HG03342 (cell line): ENCODE results near the gene NCMAP.

ENCODE experiments used
- ATAC-seq: cut with Tn5 transposase; IDR thresholded peaks from one replicate; pipeline ENCODE4 v1.9.1; 2021; ENCODE audit warnings: mild to moderate bottlenecking, moderate library complexity; ENCODE audit not compliant: unreplicated experiment

Gene NCMAP

DNA sequence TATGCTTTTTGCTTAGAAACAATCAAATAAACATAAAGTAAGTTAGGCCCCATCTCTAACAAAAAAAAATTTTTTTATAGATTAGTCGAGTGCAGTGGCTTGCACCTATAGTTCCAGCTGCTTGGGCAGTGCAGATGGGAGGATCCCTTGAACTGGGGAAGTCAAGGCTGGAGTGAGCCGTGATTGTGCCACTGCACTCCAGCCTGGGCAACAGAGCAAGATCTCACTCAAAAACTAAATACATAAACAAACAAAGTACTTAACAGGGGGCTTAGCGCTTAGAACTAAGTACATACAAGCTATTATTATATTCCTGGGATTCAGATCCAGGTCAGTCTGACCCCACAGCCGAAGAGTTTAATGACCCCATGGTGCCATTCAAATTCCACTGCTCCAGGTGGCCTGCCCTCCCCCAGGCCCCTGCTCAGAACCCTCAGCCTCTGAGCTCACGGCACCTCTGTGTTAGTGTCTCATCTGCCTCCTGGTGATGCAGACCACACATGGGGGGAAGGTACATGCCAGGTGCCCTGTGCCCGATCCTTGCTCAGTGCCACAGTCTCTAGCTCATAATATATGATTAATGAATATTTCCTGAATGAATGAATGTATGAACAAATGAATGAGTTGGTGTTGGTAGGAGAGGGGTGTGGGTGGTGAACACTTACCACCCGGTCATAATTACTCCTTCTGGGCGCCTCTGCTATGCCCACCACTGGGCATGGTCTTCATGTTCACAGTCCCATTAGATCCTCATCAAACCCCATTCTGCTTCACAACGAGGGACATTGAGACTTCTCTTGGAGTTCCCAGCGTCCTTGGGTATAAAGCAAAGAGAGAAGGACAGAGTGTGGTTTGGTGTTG, 14.6 kb downstream of the NCMAP start:
- no peak for ATAC-seq

DNA sequence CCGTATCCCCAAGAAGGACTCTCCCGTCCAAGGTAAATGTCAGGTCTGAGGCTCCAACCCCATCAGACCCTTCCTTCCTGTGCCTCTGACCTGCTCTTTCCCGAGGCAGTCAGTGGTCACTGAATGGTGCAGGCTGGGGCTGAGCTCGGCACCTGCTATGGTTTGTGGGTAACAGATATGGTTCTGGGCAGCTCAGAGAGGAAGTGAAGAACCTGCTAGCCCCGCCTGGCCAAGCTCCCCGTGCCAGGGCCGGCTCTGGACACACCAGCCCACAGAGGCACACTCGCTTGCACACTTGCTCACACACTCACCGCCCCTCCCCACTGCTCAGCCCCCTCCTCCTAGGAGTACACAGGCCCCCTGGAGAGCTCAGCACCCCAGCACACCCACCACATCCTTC, 16.4 kb downstream of the NCMAP start:
- ATAC-seq = no peak

DNA sequence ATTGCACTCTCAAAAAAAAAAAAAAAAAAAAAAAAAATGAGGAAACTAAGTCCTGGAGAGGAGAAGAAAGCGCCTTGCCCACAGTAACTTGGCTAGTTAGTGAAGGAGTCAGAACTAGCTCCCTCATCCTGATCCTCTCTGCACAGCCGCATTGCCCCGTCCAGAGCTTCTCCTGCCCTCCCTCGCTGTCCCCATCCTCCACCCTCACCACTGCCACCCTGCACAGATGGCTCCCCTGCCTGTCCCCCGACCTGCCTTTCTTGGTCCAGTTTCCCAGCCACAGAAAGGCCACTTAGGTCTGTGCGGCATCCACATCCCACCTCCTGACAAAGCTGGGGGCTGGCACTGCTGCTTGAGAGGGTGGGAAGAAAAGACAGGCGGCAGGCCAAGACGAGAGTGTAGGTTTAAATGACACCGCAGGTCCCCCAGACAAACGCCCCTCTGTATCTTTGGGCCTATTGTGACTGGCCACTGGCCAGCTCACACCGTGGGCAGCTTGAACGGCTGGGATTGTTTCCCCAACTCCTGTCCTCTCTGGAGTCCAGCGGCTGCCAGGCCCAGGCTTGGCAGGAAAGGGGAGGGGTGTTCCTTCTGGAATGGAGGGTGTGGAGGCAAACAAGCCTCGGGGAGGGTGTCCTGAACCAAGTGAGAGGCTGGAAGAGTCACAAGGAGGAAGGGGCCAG, 20.2 kb downstream of the NCMAP start:
- no peak for ATAC-seq

DNA sequence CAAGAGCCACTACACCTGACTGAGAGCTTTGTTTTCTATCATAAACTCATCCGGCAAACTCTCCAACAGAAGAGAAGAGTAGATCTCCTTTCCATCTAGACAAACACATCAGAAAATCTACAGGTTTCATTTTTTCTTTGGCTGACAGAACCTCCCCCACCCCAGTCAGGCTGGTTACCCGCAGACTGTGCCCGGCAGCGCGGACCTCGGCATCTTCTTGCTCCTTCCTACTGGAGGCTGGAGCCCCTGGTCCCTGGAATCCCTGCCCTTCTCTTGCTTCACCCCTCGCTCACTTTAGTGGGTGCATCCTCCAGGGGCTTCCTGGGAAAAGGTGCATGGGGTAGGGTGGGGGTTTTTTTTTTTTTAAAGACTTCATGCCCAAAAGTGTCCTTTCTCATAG, 23.0 kb downstream of the NCMAP start:
- no peak for ATAC-seq

DNA sequence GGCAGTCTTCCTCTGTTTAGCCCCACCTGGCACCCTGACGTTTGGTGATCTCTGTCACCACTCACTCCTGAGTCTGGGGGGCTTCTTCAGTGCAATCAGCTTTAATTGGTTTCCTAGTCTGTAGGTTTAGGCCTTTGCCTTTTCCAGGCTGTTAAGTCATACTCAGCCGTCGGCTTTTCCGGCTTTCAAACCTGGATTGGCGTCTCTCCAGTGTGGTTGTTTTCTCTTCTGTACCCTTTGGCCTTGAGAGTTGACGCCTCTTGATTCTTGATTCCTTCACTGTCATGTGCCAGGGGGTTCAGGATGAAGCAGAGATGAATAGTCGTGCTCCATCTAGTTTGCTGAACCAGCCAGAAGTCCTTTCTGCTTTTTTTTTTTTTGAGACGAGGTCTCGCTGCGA, 24.9 kb downstream of the NCMAP start:
- no peak for ATAC-seq

DNA sequence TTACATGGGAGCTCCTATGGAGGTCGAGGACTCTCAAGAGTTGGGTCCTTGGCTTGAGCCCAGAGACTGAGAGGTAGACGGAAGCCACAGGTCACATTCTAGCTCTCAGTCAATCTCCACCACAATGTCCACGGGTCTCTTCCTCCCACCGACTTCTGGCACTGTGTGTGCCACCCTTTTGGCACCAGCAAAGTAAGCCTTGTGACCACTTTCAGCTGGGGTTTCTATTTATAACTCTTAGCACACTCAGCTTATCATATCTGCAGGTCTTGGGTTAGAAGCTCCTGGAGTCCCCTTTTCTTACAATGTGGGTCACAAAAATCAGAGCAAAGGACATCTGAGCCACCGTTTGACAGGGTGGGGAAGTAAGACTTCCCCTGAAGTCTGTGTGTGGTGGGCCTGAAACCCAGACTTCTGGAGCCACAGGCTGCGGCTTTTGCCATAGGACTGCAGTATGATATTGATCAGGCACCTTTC, 28.3 kb downstream of the NCMAP start:
- ATAC-seq = no peak

DNA sequence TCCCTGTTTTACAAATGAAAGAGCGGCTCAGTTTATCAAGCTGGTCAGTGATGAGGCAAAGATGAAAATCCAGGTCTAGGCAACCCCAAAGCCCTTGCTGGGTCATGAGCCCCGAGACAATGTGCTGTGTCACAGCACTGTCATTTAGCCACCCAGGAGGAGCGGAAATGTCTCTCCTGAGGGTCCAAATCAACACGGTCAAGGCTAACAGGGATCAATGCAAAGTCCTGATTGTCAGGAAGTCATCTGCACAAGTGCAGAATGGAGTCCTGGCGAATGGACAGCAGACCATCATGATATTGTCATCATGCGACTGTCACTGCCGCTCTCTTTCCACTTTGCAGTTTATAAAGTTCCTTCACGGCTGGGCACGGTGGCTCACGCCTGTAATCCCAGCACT, 30.2 kb downstream of the NCMAP start:
- no peak for ATAC-seq

DNA sequence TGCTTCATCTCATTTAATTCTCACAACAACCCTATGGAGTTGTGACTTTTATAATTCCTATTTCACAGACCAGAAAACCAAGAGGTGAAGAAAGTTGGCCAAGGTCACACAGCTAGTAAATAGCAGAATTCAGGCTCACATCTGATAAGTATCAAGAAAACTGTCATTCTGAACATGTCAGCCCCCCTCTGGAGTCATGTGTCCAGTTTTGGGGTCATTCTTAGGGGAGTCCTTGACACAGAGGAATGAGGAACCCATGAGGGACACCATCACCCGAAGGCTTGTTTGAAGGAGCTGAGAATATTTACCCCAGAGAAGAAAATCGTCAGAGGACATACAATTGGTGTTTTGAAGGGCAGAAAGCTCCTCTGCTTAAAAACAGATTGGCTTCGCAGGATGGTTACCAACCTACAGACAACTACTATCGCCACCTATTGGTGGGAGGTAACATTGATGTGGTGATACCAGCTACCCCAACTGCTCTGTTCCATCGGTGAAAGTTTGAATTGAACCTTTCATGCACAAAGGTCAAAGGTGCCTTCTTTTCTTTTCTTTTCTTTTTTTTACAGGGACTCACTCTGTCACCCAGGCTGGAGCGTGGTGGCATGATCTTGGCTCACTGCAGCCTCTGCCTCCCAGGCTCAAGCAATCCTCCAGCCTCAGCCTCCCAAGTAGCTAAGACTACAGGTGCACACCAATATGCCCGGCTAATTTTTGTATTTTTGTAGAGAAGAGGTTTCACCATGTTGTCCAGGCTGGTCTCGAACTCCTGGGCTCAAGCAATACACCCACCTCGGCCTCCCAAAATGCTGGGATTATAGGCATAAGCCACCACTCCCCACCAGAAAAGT, 31.3 kb downstream of the NCMAP start:
- ATAC-seq = no peak

DNA sequence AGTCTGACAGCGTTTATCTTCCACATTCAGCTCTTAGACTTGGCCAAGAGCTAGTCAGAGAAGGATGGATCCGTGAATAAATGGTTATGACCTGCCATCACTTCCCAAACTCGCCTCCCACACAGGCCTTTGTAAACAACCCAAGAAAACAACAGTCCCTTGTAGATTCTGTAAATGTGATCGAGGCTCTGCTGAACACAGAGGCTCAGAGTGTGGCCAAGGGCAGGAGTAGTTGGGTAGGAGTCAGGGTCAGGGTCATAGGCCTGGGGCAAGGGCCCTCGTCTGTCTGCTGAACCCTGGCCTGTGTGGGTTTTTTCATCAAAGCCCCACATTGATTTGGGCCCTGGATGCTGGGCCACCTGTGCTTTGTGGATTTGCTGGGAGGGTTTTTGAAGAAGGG, 32.7 kb downstream of the NCMAP start:
- ATAC-seq = no peak

DNA sequence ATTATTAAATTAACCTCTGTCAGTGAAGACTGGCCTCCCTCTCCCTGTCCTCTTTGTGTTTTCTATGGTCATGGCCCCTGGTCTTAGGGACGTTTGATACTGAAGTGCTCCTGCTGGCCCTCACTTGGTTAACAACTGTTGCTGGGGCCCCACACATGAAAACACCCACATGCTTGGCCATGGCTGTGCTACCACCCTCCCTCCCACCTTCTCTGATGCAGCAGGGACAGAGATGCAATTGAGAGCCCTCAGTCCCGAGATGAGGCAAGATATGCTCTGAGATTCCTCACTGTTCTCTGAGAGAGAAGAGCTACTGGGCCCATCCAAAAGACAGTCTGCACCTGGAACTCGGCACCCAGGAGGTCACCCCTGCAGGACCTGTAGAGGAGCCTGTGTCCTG, 33.3 kb downstream of the NCMAP start:
- no peak for ATAC-seq

DNA sequence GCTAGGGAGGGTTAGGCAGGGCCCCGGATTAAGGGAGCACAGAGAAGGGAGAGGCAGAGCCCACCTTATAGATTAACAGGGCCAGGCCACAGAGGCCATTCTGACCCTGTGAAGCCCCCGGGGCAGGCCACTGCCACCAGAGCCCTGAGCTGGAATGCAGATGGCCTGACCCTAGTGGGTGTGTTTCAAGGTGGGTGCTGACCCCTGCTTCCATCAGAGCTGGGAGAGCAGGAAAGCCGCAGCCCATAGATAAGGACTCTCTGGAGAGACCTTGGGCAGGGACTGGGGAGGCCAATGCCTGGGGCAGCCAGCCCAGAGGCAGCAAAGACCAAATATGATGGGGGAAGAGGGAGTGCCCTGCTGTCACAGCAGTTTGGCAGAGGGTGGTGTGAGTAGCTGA, 35.9 kb downstream of the NCMAP start:
- ATAC-seq = no peak

DNA sequence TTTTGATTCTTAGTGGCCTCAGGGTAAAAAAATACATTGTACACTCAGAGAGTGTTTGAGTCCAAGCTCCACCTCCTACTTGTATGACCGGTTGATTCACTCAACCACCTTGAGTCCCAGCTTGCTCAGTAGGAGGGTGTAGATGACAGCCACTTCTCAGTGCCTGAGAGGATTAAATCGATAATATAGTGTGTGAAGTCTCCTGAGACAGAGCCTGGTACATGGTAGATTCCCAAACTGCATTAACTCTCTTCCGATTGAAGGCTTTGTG, 38.4 kb downstream of the NCMAP start:
- no peak for ATAC-seq

DNA sequence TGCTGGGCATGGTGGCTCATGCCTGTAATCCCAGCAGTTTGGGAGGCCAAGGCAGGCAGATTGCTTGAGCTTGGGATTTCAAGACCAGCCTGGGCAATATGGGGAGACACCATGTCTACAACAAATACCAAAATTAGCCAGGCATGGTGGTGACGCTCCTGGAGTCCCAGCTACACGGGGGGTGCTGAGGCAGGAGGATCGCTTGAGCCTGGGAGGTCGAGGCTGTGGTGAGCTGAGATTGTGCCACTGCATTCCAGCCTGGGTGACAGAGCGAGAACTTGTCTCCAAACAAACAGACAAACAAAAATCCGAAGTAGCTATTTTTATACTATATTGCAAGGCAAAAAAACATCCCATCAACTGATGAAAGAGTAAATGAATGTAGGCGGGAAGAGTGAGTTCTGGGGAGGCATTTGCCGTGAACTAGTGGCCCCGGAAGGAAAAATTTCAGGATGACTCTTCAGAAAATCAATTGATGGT, 40.6 kb downstream of the NCMAP start:
- no peak for ATAC-seq

DNA sequence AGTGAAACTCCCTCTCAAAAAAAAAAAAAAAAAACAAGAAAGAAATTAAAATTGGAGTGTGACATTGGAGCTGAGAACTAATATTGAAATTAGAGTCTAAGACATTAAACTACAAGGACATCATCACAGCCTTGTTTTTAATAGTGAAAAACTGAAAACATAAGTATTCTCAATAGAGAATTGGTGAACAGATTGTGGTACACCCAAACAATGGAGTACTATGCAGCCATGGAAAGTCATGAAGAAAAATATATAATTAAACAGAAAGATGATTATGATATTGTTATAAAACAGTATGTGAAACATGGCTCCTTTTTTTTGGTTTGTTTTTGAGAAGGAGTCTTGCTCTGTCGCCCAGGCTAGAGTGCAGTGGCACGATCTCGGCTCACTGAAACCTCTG, 43.4 kb downstream of the NCMAP start:
- no peak for ATAC-seq

DNA sequence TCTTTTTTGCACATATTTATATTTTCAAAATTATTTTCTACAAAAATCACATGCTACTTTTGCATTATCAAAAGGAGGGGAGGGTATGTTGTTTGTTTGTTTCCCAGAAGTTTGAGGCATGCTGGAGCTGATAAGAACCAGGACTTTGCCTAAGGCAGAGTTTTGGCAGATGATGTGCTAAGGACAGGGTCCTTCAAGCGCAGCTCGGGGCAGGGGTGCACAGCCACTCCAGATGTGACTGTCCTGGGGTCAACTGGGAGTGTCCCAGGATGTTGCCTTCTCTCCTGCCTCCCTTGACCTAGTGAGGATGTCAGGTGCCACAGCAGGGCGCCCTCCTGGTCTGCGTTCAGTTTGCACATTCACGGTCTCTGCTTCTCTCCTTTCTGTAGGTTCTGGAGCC, 44.7 kb downstream of the NCMAP start:
- no peak for ATAC-seq

DNA sequence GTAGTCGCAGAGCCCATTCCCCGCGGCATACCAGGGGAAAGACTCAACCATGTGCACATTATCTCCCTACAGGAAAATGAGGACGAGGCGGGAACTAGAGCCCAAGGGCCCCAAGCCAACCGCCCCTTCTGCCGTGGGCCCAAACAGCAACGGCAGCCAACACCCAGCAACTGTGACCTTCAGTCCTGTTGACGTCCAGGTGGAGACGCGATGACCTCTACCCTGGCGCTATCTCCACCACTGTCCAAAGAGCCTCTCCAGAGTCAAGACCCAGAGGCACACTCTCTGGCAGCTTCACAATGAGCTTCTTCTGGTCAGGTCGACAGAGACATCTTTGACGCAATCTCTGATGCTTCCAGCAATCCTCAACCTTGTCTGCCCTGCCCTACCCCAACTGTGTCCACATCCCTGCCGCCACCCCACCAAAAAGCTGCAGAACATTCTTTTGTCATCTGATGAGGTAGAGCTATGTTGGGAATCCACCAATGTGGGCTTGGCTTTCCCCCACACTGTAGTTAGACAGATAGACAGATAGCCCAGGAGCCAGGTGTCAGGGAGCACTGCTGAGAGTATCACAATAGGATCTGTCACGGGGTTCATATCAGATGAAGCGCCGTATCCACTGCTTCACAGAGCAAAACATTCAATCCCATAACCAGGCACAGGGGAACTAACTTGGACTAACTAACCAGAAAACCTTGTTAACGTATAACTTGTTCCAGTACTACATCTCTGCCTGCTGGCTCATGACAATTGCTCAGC, 49.8 kb downstream of the NCMAP start:
- ATAC-seq = no peak

DNA sequence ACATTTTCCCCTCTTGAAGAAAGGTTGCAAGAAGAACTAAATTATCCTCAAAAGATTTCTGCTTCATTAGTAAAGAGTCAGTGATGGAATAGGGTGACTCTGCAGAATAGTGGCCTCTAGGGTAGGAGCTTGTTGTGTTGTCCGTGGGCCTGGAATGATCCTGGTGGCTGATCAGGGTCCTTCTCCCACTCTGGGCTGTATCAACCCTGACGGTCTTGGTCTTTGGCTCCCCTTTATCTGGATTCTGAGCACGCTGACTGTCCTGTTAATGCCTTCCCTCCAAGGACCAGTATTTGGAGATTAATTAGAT, 50.4 kb downstream of the NCMAP start:
- no peak for ATAC-seq

DNA sequence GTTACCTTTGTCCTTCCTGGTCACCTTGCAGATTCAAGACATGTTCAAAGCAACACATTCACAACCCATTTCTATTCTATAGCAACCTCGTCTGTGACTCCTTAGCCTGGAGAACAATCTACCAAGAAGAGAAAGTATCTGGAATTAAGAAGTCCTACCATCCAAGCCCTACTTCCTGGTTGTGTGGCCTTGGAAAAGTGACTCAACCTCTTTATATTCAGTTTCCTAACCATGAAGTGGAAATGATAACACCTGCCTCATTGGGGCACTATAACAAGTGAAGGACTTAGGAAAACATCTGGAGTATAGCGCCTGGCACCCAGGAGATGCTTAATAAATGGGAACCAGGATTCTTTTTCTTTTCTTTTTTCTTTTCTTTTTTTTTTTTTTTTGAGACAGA, 50.7 kb downstream of the NCMAP start:
- ATAC-seq = no peak

DNA sequence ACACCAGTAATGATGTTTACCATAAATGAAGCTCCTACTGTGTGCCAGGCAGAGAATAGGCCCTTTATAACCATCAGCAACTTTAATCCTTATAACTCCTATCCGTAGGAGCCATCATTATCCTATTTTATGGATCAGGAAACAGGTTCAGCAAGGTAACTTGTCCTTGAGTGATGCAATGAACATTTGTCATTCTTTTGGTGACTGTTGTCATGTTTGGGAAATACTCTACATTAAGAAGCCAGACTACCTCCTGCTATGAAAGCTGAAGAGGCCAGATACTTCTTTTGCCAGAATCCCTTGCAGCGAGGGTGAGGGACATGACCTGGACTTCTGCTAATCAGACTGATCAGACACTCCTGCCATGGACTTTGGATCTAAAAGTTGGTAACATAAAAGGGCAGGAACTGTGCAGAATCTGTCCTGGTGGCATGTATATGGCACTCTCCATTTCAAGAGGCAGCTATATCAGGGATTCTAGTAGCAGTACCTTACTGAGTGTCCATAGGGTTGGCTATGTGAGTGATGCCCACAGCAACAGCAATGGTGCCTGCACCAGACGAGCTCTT, 54.1 kb downstream of the NCMAP start:
- no peak for ATAC-seq

DNA sequence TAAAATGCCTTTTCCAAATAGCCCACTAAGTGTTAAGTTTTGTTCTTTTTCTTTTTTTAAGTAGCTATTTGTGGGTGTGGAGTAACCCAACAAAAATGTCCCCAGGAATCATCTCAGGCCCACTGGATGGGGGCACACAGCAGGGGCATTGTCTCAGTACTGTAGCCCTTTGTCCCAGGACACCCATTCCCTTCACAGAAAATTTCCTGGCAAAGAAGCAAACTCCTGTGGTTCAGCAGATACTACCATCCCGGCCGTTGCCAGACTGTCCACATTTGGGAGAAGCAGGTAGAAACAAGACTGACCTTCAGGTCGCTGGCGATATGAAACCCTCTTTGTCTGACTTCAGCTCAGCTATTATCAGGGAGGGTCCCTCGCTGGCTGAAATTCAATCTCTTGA, 63.5 kb downstream of the NCMAP start:
- ATAC-seq = no peak

DNA sequence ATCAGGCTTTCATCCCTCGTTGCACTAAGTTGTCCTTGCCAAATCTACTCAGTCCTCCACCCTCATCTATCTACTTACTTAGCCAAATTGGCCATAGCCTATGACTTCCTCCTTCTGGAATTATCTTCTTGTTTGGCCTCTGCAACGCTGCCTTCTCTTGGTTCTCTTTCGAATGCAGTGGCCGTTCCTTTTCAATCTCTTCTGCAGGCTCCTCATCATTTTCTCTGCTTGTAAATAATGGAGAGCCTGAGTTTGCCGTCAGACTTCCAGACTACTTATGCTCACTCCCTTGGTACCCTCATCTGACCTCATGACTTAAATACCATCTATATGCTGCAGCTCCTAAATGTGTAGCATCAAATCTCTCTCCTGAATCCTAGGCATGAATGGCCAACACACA, 64.8 kb downstream of the NCMAP start:
- ATAC-seq = no peak
